ENCODE data around the gene GPC3. TPM values are rescaled to one million over a fixed set of nuclear protein-coding genes. Genes with fewer than 3 reads are reported as not detected.

GPC3 gene
- total RNA-seq, 1 experiment from 2014 or later: 32.4 TPM

DNA sequence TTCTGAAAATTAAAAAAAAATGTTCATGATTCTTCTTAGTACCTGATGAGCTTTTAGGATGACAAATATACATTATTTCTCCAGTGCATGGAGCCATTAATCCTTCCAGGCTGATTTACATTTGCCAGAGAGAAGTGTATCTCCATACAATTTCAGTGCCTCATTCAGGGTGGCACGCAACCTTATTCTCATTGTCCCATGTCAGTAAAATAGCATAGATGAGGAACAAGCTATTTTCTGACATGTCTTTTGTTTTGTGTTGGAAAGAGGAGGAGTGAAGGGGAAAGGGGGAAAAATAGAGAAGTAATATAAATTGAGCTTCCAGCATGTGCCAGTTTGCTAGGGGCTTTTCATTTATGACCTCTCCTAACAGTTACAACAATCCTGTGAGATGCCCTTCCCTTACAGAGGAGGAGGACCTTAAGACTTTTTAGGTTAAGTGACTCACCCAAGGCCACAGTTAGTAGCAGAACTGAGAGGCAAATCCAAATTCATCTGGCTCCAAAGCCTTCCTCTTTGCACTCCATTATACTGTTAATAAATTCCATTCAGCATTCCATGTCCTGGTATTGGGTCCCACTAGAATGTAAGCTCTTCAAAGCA lies 295.3 kb downstream of the GPC3 start:
- Mint-ChIP-seq H3K9me3 (no peaks in the 10 kb centered on the region; the same call in 1 of the 2 replicates), H3K4me3 (no peak overlapping the region), H3K27me3 (ENCODE audit: low read depth) (no peaks in the 10 kb centered on the region; the same call in 1 of the 2 replicates), H3K36me3 (no peaks in the 10 kb centered on the region), H3K4me1 (peaks cover 17% of the 10 kb centered on the region), H3K27ac (no peak overlapping the region)
- ChIA-PET POLR2A (no interaction called here), CTCF (interaction anchor here (0.9 kb wide), 1 partner anchor 149 kb away, joined by 3 read pairs; no protein-coding TSS in a partner anchor)
- no peak for DNase-seq (ENCODE audit: low spot score)
- TF ChIP-seq, protein P1, sequence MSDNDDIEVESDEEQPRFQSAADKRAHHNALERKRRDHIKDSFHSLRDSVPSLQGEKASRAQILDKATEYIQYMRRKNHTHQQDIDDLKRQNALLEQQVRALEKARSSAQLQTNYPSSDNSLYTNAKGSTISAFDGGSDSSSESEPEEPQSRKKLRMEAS (CRISPR knock-in tag; IDR thresholded peaks at IDR 0.05): no peak
- TF ChIP-seq ZNF396 (CRISPR knock-in tag; IDR thresholded peaks at IDR 0.05; ENCODE audit: borderline replicate concordance): no peak
- TF ChIP-seq CDX4 (CRISPR knock-in tag; IDR thresholded peaks at IDR 0.05; ENCODE audit: borderline replicate concordance): no peak
- no peak for TF ChIP-seq ZBTB21 (CRISPR knock-in tag; IDR thresholded peaks at IDR 0.05; ENCODE audit: borderline replicate concordance)
- no peak for TF ChIP-seq KAT7 (CRISPR knock-in tag; IDR thresholded peaks at IDR 0.05; ENCODE audit: borderline replicate concordance)
- TF ChIP-seq, protein P2, sequence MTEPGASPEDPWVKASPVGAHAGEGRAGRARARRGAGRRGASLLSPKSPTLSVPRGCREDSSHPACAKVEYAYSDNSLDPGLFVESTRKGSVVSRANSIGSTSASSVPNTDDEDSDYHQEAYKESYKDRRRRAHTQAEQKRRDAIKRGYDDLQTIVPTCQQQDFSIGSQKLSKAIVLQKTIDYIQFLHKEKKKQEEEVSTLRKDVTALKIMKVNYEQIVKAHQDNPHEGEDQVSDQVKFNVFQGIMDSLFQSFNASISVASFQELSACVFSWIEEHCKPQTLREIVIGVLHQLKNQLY (CRISPR knock-in tag; IDR thresholded peaks at IDR 0.05): no peak
- no peak for TF ChIP-seq TEAD4 (CRISPR knock-in tag; IDR thresholded peaks at IDR 0.05)
- no peak for TF ChIP-seq NR1H2 (CRISPR knock-in tag; IDR thresholded peaks at IDR 0.05)
- TF ChIP-seq, protein P3, sequence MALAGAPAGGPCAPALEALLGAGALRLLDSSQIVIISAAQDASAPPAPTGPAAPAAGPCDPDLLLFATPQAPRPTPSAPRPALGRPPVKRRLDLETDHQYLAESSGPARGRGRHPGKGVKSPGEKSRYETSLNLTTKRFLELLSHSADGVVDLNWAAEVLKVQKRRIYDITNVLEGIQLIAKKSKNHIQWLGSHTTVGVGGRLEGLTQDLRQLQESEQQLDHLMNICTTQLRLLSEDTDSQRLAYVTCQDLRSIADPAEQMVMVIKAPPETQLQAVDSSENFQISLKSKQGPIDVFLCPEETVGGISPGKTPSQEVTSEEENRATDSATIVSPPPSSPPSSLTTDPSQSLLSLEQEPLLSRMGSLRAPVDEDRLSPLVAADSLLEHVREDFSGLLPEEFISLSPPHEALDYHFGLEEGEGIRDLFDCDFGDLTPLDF (CRISPR knock-in tag; IDR thresholded peaks at IDR 0.05): no peak
- TF ChIP-seq FOXP1 (CRISPR knock-in tag; IDR thresholded peaks at IDR 0.05; ENCODE audit: borderline replicate concordance): no peak
- TF ChIP-seq ZNF219 (CRISPR knock-in tag; IDR thresholded peaks at IDR 0.05; ENCODE audit: borderline replicate concordance): no peak
- no peak for TF ChIP-seq E2F4 (CRISPR knock-in tag; IDR thresholded peaks at IDR 0.05; ENCODE audit: borderline replicate concordance, low read depth)
- no peak for TF ChIP-seq ARID4B (CRISPR knock-in tag; IDR thresholded peaks at IDR 0.05; ENCODE audit: borderline replicate concordance)
- TF ChIP-seq ATF1 (CRISPR knock-in tag; IDR thresholded peaks at IDR 0.05): no peak
- TF ChIP-seq USF1 (CRISPR knock-in tag; IDR thresholded peaks at IDR 0.05): no peak
- no peak for TF ChIP-seq HMGA2 (CRISPR knock-in tag; IDR thresholded peaks at IDR 0.05)
- no peak for TF ChIP-seq ZNF281 (CRISPR knock-in tag; IDR thresholded peaks at IDR 0.05)
- no peak for TF ChIP-seq FOXP4 (CRISPR knock-in tag; IDR thresholded peaks at IDR 0.05)
- no peak for TF ChIP-seq ATF6 (CRISPR knock-in tag; IDR thresholded peaks at IDR 0.05)
- ATAC-seq: no peak
